Tibial nerve (tissue), 4 donors: ENCODE data around the gene PTPRD. TPM values are rescaled to one million over a fixed set of nuclear protein-coding genes. Genes with fewer than 3 reads are reported as not detected.

ENCODE experiments used
- DNase-seq, 2 donors: peaks; one replicate each; pipeline ENCODE4 v3.0.0-alpha.2; 2019; ENCODE audit warnings: low spot score in 2 of 2
- H3K27ac ChIP-seq, 4 donors: fragments of 200-600 bp; sonication (generic) in 3 of 4; one replicate each; pipeline ENCODE4 v1.5.1; 2017 to 2019; ENCODE audit warnings: mild to moderate bottlenecking in 1 of 4
- H3K27me3 ChIP-seq, 2 donors: fragments of 200-600 bp; sonication (generic) in 1 of 2; one replicate each; pipeline versions ENCODE4 v1.5.1 to v1.6.0; 2017 to 2019
- H3K36me3 ChIP-seq, 3 donors: fragments of 200-600 bp; sonication (generic); one replicate each; pipeline ENCODE4 v1.5.1; 2018 to 2019
- H3K4me1 ChIP-seq, 4 donors: fragments of 200-600 bp; sonication (generic) in 3 of 4; one replicate each; pipeline ENCODE4 v1.5.1; 2017 to 2019
- H3K4me3 ChIP-seq, 4 donors: fragments of 200-600 bp; sonication (generic) in 3 of 4; one replicate each; pipeline ENCODE4 v1.5.1; 2017 to 2019; ENCODE audit warnings: mild to moderate bottlenecking in 1 of 4, moderate library complexity in 1 of 4
- H3K9me3 ChIP-seq, 4 donors: fragments of 200-600 bp; sonication (generic) in 3 of 4; one replicate each; pipeline ENCODE4 v1.5.1; 2017 to 2019
- CTCF ChIP-seq, 5 experiments: fragments of 200-600 bp in 3 of 5; fragments of 450-650 bp in 2 of 5; sonication (generic) in 3 of 5; IDR thresholded peaks; one replicate each; pipeline ENCODE4 v1.5.1; 2016 to 2019; ENCODE audit warnings: antibody characterized with exemption in 5 of 5, mild to moderate bottlenecking in 3 of 5, moderate library complexity in 2 of 5
- EP300 ChIP-seq, 2 donors: sonication (generic); formaldehyde crosslinking; IDR thresholded peaks; one replicate each; pipeline ENCODE4 v1.6.1; 2017; ENCODE audit warnings: antibody characterized with exemption in 2 of 2, mild to moderate bottlenecking in 1 of 2
- POLR2A ChIP-seq, 2 donors: fragments of 450-650 bp; IDR thresholded peaks; one replicate each; pipeline ENCODE4 v1.6.1; 2017; ENCODE audit warnings: antibody characterized with exemption in 2 of 2, mild to moderate bottlenecking in 2 of 2, moderate library complexity in 2 of 2
- WGBS, 2 donors: methylation state at CpG; one replicate each; pipeline ENCODE4 v1.1.5; 2018; 5-methylcytosine and 5-hydroxymethylcytosine counted together
- total RNA-seq, 4 donors: library from RNA; depleted of rRNA; stranded (reverse); fragments of >200 nt; gene quantifications; one replicate each; pipeline ENCODE4 v1.1.0, GENCODE V29; 2016

The PTPRD gene
- total RNA-seq, 4 donors from 2014 or later = 1.7 to 13.2 (median 5.1) TPM

- no peaks in the 10 kb centered on the region for H3K36me3 ChIP-seq
- no peak for TF ChIP-seq CTCF (IDR thresholded peaks at IDR 0.05)
- TF ChIP-seq POLR2A (IDR thresholded peaks at IDR 0.05) = no peak
- no peak for TF ChIP-seq EP300 (IDR thresholded peaks at IDR 0.05)
- no peaks in the 10 kb centered on the region for H3K27me3 ChIP-seq
- no peaks in the 10 kb centered on the region for H3K4me1 ChIP-seq
- no peak for DNase-seq
- H3K27ac ChIP-seq = no peak overlapping the region
- 58 to 67% methylated on average over 6 of the region's 6 CpGs for WGBS, 2 donors
- no peak overlapping the region for H3K4me3 ChIP-seq
- peaks cover 0 to 2% (median 0%) of the 10 kb centered on the region in 4 donors for H3K9me3 ChIP-seq
Measured at GRCh38 chr9:8564960-8565359, 2047.8 kb downstream of the PTPRD start.

- Histone ChIP-seq H3K36me3 (no peaks in the 10 kb centered on the region), H3K27me3 (no peaks in the 10 kb centered on the region), H3K9me3 (peaks cover 0 to 2% (median 0%) of the 10 kb centered on the region in 4 donors), H3K27ac (no peak overlapping the region), H3K4me3 (no peak overlapping the region), H3K4me1 (no peaks in the 10 kb centered on the region)
- TF ChIP-seq POLR2A (IDR thresholded peaks at IDR 0.05) (no peak), CTCF (IDR thresholded peaks at IDR 0.05) (no peak), EP300 (IDR thresholded peaks at IDR 0.05) (no peak)
- WGBS, 2 donors = 65 to 70% methylated on average over 6 of the region's 6 CpGs
- DNase-seq = no peak
Measured at GRCh38 chr9:8560560-8561525, 2052.0 kb downstream of the PTPRD start.

GRCh38 chr9:8558176-8558575, 2054.6 kb downstream of the PTPRD start:
- Histone ChIP-seq H3K27ac (no peak overlapping the region), H3K36me3 (no peaks in the 10 kb centered on the region), H3K9me3 (peaks cover 0 to 2% (median 0%) of the 10 kb centered on the region in 4 donors), H3K4me1 (no peaks in the 10 kb centered on the region), H3K27me3 (no peaks in the 10 kb centered on the region), H3K4me3 (no peak overlapping the region)
- no peak for DNase-seq
- no peak for TF ChIP-seq CTCF (IDR thresholded peaks at IDR 0.05)
- no peak for TF ChIP-seq EP300 (IDR thresholded peaks at IDR 0.05)
- no peak for TF ChIP-seq POLR2A (IDR thresholded peaks at IDR 0.05)
- WGBS, 2 donors = 84 to 85% methylated on average over 2 of the region's 2 CpGs

GRCh38 chr9:8555762-8556500, 2056.9 kb downstream of the PTPRD start:
- 59 to 61% methylated on average over 4 of the region's 4 CpGs for WGBS, 2 donors
- Histone ChIP-seq H3K9me3 (no peaks in the 10 kb centered on the region), H3K27me3 (no peaks in the 10 kb centered on the region), H3K4me3 (no peak overlapping the region), H3K4me1 (no peaks in the 10 kb centered on the region), H3K36me3 (no peaks in the 10 kb centered on the region), H3K27ac (no peak overlapping the region)
- TF ChIP-seq CTCF (IDR thresholded peaks at IDR 0.05) = no peak
- TF ChIP-seq EP300 (IDR thresholded peaks at IDR 0.05) = no peak
- TF ChIP-seq POLR2A (IDR thresholded peaks at IDR 0.05) = no peak
- peak in 1 of 2 donors; percentile 8 for DNase-seq

GRCh38 chr9:8553444-8553843, 2059.4 kb downstream of the PTPRD start:
- no peaks in the 10 kb centered on the region for H3K9me3 ChIP-seq
- H3K4me1 ChIP-seq = no peaks in the 10 kb centered on the region
- no peak overlapping the region for H3K4me3 ChIP-seq
- WGBS, 2 donors = 94 to 98% methylated on average over 4 of the region's 4 CpGs
- TF ChIP-seq POLR2A (IDR thresholded peaks at IDR 0.05) (no peak), EP300 (IDR thresholded peaks at IDR 0.05) (no peak), CTCF (IDR thresholded peaks at IDR 0.05) (no peak)
- H3K27me3 ChIP-seq = no peaks in the 10 kb centered on the region
- no peak overlapping the region for H3K27ac ChIP-seq
- H3K36me3 ChIP-seq = no peaks in the 10 kb centered on the region
- DNase-seq = no peak
